Tibial nerve (tissue), 4 donors: ENCODE results near the gene GSTA3. TPM values are rescaled to one million over a fixed set of nuclear protein-coding genes. Genes with fewer than 3 reads are reported as not detected.
"Not testable (repeated sequence)": the region's sequence is repeated elsewhere in the genome, so short reads cannot be mapped to it uniquely, and the experiment has no call there.

Experiments used
- DNase-seq, 2 donors: peaks; one replicate each; pipeline ENCODE4 v3.0.0-alpha.2; 2019; ENCODE audit warnings: low spot score in 2 of 2
- H3K27ac ChIP-seq, 4 donors: fragments of 200-600 bp; sonication (generic) in 3 of 4; one replicate each; pipeline ENCODE4 v1.5.1; 2017 to 2019; ENCODE audit warnings: mild to moderate bottlenecking in 1 of 4
- H3K27me3 ChIP-seq, 2 donors: fragments of 200-600 bp; sonication (generic) in 1 of 2; one replicate each; pipeline versions ENCODE4 v1.5.1 to v1.6.0; 2017 to 2019
- H3K36me3 ChIP-seq, 3 donors: fragments of 200-600 bp; sonication (generic); one replicate each; pipeline ENCODE4 v1.5.1; 2018 to 2019
- H3K4me1 ChIP-seq, 4 donors: fragments of 200-600 bp; sonication (generic) in 3 of 4; one replicate each; pipeline ENCODE4 v1.5.1; 2017 to 2019
- H3K4me3 ChIP-seq, 4 donors: fragments of 200-600 bp; sonication (generic) in 3 of 4; one replicate each; pipeline ENCODE4 v1.5.1; 2017 to 2019; ENCODE audit warnings: mild to moderate bottlenecking in 1 of 4, moderate library complexity in 1 of 4
- H3K9me3 ChIP-seq, 4 donors: fragments of 200-600 bp; sonication (generic) in 3 of 4; one replicate each; pipeline ENCODE4 v1.5.1; 2017 to 2019
- EP300 ChIP-seq, 2 donors: sonication (generic); formaldehyde crosslinking; IDR thresholded peaks; one replicate each; pipeline ENCODE4 v1.6.1; 2017; ENCODE audit warnings: antibody characterized with exemption in 2 of 2, mild to moderate bottlenecking in 1 of 2
- POLR2A ChIP-seq, 2 donors: fragments of 450-650 bp; IDR thresholded peaks; one replicate each; pipeline ENCODE4 v1.6.1; 2017; ENCODE audit warnings: antibody characterized with exemption in 2 of 2, mild to moderate bottlenecking in 2 of 2, moderate library complexity in 2 of 2
- WGBS, 2 donors: methylation state at CpG; one replicate each; pipeline ENCODE4 v1.1.5; 2018; 5-methylcytosine and 5-hydroxymethylcytosine counted together
- total RNA-seq, 4 donors: library from RNA; depleted of rRNA; stranded (reverse); fragments of >200 nt; gene quantifications; one replicate each; pipeline ENCODE4 v1.1.0, GENCODE V29; 2016
- TF ChIP-seq, protein P1 (sequence below), 5 experiments: fragments of 200-600 bp in 3 of 5; fragments of 450-650 bp in 2 of 5; sonication (generic) in 3 of 5; IDR thresholded peaks; one replicate each; pipeline ENCODE4 v1.5.1; 2016 to 2019; ENCODE audit warnings: antibody characterized with exemption in 5 of 5, mild to moderate bottlenecking in 3 of 5, moderate library complexity in 2 of 5

Gene GSTA3
- total RNA-seq, 4 donors from 2014 or later, result not detected

DNA sequence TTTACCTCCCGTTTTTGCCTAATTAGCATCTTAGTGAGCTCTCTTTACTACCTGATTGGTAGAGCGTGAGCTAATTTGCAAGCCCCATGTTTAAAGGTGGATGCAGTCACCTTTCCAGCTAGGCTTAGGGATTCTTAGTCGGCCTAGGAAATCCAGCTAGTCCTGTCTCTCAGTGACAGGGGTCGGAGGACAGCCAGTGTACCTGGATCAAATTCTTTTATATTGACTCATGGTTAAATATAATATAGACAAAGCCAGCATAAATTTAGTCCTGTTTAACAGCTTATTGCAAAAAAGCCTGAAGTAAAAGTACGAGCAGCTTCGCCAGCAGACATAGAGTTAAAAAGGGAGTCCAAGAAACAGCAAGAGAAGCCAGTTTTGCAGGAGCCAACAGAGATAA lies 12.2 kb upstream of the GSTA3 start:
- DNase-seq, result no peak

DNA sequence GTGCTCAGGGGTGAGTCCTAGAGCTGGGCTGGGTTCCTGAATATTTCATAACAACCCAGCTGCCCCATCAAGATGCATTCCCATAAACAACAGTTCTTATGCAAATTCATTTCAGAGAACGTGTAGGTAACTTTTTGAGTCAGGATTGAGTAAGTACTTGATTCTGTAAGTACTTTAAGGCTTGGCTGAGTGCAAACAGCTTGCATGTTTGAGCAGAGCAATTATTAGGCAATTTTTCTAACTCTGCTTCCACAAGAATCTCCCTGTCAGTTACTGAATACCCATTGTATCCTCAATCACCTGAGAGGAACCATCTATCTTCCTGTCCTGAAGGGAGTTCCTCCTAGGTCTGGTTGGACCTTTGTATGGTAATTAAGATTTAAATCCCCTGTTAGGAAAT lies 10.0 kb upstream of the GSTA3 start:
- H3K27ac ChIP-seq, H3K4me1 ChIP-seq, DNase-seq, H3K27me3 ChIP-seq, H3K36me3 ChIP-seq, H3K9me3 ChIP-seq, H3K4me3 ChIP-seq: not testable (repeated sequence)
- 36 to 57% methylated on average over 1 of the region's 1 CpG for WGBS, 2 donors

More for the DNA sequence above, 12.2 kb upstream of the GSTA3 start:
- 92 to 94% methylated on average over 6 of the region's 6 CpGs for WGBS, 2 donors
- no peaks in the 10 kb centered on the region for H3K36me3 ChIP-seq
- H3K27ac ChIP-seq, result no peak overlapping the region
- TF ChIP-seq EP300 (IDR thresholded peaks at IDR 0.05) (no peak), POLR2A (IDR thresholded peaks at IDR 0.05) (no peak)
- TF ChIP-seq, protein P1, sequence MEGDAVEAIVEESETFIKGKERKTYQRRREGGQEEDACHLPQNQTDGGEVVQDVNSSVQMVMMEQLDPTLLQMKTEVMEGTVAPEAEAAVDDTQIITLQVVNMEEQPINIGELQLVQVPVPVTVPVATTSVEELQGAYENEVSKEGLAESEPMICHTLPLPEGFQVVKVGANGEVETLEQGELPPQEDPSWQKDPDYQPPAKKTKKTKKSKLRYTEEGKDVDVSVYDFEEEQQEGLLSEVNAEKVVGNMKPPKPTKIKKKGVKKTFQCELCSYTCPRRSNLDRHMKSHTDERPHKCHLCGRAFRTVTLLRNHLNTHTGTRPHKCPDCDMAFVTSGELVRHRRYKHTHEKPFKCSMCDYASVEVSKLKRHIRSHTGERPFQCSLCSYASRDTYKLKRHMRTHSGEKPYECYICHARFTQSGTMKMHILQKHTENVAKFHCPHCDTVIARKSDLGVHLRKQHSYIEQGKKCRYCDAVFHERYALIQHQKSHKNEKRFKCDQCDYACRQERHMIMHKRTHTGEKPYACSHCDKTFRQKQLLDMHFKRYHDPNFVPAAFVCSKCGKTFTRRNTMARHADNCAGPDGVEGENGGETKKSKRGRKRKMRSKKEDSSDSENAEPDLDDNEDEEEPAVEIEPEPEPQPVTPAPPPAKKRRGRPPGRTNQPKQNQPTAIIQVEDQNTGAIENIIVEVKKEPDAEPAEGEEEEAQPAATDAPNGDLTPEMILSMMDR (IDR thresholded peaks at IDR 0.05), result no peak
- no peaks in the 10 kb centered on the region for H3K4me1 ChIP-seq
- H3K27me3 ChIP-seq, result no peaks in the 10 kb centered on the region
- H3K9me3 ChIP-seq, result no peaks in the 10 kb centered on the region
- no peak overlapping the region for H3K4me3 ChIP-seq

GRCh38 chr6:52918771-52919170 lies 9.3 kb upstream of the GSTA3 start:
- H3K9me3 ChIP-seq, H3K36me3 ChIP-seq, H3K4me3 ChIP-seq, H3K27me3 ChIP-seq, H3K27ac ChIP-seq, H3K4me1 ChIP-seq, DNase-seq: not testable (repeated sequence)
- 87 to 95% methylated on average over 1 of the region's 1 CpG for WGBS, 2 donors

- whole genome bisulfite sequencing, 2 donors, result 46 to 51% methylated on average over 9 of the region's 9 CpGs
- H3K27ac ChIP-seq, H3K36me3 ChIP-seq, DNase-seq, H3K9me3 ChIP-seq, H3K4me1 ChIP-seq, H3K27me3 ChIP-seq, H3K4me3 ChIP-seq: not testable (repeated sequence)
These were observed 8.7 kb upstream of the GSTA3 start for GRCh38 chr6:52918027-52918686.

DNA sequence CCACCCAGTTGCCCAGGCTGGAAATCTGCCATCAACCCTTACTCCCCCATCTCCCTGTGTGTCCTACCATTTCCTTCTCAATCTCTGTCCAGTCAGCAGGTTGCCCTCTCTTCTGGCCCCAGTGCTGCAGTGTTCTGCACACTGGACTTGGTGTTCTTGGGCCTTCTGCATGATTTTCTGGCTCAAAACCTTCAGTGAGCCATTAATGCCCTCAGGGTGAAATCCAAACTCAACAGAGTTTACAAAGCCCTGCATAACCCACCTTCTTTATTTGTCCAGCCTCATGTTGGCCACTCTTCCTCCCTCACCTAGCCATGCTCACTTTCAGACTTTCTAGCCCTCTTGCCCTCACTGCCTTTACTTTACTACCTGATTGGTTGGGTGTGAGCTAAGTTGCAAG lies 5.0 kb upstream of the GSTA3 start:
- TF ChIP-seq, protein P1 (IDR thresholded peaks at IDR 0.05), result no peak
- TF ChIP-seq POLR2A (IDR thresholded peaks at IDR 0.05) (no peak), EP300 (IDR thresholded peaks at IDR 0.05) (no peak)
- H3K4me3 ChIP-seq, result no peak overlapping the region
- H3K36me3 ChIP-seq, result no peaks in the 10 kb centered on the region
- H3K4me1 ChIP-seq, result no peaks in the 10 kb centered on the region
- no peaks in the 10 kb centered on the region for H3K9me3 ChIP-seq
- DNase-seq, result no peak
- H3K27ac ChIP-seq, result no peak overlapping the region
- H3K27me3 ChIP-seq, result no peaks in the 10 kb centered on the region

DNA sequence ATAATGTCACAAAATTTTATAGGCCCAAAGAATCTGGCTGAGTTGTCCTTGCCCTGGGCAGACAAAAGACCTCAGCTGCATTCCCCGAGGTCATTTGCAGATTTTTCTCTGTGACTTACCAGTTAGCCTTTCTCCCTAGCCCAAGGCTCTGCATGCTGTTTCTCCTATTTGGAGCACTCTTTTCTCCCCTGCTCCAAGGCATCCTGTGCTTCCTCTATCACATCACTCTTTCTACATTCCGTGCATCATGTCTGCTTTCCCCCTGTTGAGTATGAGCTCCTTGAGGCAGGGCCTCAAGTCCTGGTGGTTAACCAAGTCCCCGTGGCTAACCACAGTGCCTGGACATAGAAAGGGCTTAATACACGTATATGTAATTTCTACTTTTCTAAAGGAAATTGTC lies 593 bp upstream of the GSTA3 start:
- Histone ChIP-seq H3K27me3 (no peaks in the 10 kb centered on the region), H3K9me3 (no peaks in the 10 kb centered on the region), H3K4me1 (no peaks in the 10 kb centered on the region), H3K27ac (no peak overlapping the region), H3K4me3 (no peak overlapping the region), H3K36me3 (no peaks in the 10 kb centered on the region)
- WGBS, 2 donors, result 76 to 77% methylated on average over 4 of the region's 4 CpGs
- TF ChIP-seq EP300 (IDR thresholded peaks at IDR 0.05) (no peak), POLR2A (IDR thresholded peaks at IDR 0.05) (no peak)
- TF ChIP-seq, protein P1 (IDR thresholded peaks at IDR 0.05), result no peak
- no peak for DNase-seq

DNA sequence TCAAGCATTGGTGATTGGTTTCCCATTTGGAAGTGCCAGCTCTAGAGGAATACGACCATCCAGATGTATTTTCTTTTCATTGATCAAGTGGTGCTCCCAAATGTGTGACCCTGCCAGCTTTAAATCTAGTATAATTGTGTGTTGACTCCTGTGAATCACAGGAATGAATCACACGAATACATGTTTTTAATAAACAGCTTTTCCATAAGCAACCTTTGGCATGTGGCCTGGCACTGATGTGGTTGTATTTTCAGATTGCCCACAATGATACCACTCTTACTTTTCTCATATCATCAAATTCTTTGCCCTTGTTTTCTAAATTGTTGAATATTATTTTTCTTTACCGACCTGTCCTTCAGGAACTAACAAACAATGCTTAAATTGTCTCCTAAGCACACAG lies 367 bp downstream of the GSTA3 start:
- H3K36me3 ChIP-seq, result no peaks in the 10 kb centered on the region
- TF ChIP-seq POLR2A (IDR thresholded peaks at IDR 0.05) (no peak), EP300 (IDR thresholded peaks at IDR 0.05) (no peak)
- TF ChIP-seq, protein P1 (IDR thresholded peaks at IDR 0.05), result no peak

More for the DNA sequence above, 367 bp downstream of the GSTA3 start:
- 56 to 72% methylated on average over 3 of the region's 3 CpGs for WGBS, 2 donors
- H3K9me3 ChIP-seq, result no peaks in the 10 kb centered on the region
- H3K27ac ChIP-seq, result no peak overlapping the region
- H3K4me3 ChIP-seq, result no peak overlapping the region
- no peak for DNase-seq
- no peaks in the 10 kb centered on the region for H3K27me3 ChIP-seq
- H3K4me1 ChIP-seq, result no peaks in the 10 kb centered on the region
